ENCODE results near the gene SGMS2.

The SGMS2 gene

GRCh38 chr4:107835406-107835805, 10.7 kb downstream of the SGMS2 start:
- TF ChIP-seq HDGF (IDR thresholded peaks at IDR 0.05; ENCODE audit: borderline replicate concordance) (no peak), L3MBTL2 (conservative IDR thresholded peaks at IDR 0.05) (no peak), TARDBP (IDR thresholded peaks at IDR 0.05) (no peak), ELF4 (IDR thresholded peaks at IDR 0.05) (no peak), ZNF384 (IDR thresholded peaks at IDR 0.05) (no peak), SP1 (IDR thresholded peaks at IDR 0.05) (no peak)
- TF ChIP-seq, protein P1, sequence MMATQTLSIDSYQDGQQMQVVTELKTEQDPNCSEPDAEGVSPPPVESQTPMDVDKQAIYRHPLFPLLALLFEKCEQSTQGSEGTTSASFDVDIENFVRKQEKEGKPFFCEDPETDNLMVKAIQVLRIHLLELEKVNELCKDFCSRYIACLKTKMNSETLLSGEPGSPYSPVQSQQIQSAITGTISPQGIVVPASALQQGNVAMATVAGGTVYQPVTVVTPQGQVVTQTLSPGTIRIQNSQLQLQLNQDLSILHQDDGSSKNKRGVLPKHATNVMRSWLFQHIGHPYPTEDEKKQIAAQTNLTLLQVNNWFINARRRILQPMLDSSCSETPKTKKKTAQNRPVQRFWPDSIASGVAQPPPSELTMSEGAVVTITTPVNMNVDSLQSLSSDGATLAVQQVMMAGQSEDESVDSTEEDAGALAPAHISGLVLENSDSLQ (IDR thresholded peaks at IDR 0.05): no peak
- POLR2A ChIA-PET: no interaction called here
- CTCF ChIA-PET: interaction anchor here (0.6 kb wide), 1 partner anchor 1691 kb away, joined by 3 read pairs; no protein-coding TSS in a partner anchor
- no peak for DNase-seq (ENCODE audit: extremely low spot score)

DNA sequence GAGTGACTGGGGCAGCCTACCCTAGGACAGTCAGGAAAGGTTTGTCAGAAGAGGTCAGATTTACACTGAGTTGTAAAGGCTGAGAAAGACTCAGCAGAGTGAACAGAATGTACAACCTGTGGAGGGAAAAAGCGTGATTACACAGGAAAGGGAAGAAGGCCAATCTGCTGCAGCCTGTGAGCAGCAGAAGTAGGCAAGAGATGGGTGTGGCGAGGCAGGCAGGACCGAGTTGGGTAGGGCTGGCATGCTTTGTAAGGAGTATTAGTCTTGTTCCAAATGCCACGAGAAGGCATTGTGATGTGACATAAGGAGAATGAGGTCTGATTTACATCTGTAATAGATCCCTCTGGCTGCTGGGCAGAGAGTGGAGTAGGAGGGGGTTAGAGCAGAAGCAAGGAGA, 12.6 kb downstream of the SGMS2 start:
- CTCF ChIA-PET: no interaction called here
- POLR2A ChIA-PET: no interaction called here
- TF ChIP-seq, protein P1 (IDR thresholded peaks at IDR 0.05): no peak
- TF ChIP-seq LEF1 (IDR thresholded peaks at IDR 0.05; ENCODE audit: borderline replicate concordance): no peak
- TF ChIP-seq ZNF384 (IDR thresholded peaks at IDR 0.05): no peak
- no peak for TF ChIP-seq FOXA1 (IDR thresholded peaks at IDR 0.05)
- no peak for TF ChIP-seq NFRKB (IDR thresholded peaks at IDR 0.05)
- TF ChIP-seq ARNT (IDR thresholded peaks at IDR 0.05): no peak
- TF ChIP-seq TARDBP (IDR thresholded peaks at IDR 0.05): no peak
- TF ChIP-seq SP1 (IDR thresholded peaks at IDR 0.05): no peak
- no peak for DNase-seq (ENCODE audit: extremely low spot score)

DNA sequence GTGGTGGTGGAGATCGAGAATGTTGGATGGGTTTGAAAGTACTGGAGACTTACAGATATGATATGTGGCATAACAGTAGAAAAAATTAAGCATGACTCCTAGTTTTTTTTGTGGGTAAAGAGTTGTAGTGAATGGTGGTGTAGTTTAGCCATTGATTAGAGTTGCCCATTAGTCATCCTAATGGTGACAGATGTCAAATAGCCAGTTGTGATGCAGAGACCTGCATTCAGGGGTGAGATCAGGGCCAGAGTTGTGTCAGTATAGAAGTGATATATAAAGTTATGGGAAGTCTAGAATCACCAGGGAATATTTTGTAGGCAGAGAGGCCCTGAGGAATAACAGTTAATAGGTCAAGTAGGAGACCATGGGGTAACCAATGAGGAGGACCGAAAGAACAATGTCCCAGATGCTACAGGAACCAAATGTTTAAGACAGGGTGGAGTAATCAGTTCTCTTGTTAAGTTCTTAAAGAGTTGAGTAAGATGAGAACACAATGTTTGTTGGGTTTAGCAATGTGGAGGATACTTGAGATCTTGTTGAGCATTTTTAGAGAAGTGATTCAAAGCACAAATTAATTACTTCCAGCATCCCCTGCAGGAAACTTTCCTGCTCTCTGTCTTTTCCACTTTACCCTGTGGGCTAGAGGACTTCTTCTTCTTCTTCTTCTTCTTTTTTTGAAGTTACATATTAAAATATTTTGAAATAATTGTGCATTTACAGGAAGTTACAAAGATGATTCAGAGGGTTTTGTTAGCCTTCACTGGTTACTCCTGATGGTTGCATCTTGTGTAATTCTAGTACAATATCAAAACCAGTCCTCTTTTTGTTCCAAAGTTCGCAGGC, 13.3 kb downstream of the SGMS2 start:
- ChIA-PET POLR2A (no interaction called here), CTCF (no interaction called here)
- DNase-seq (ENCODE audit: extremely low spot score): no peak
- TF ChIP-seq FOXK2 (IDR thresholded peaks at IDR 0.05) (no peak), CTBP1 (IDR thresholded peaks at IDR 0.05; ENCODE audit: borderline replicate concordance) (no peak)

- POLR2A ChIA-PET: no interaction called here
- TF ChIP-seq FOXA1 (IDR thresholded peaks at IDR 0.05) (no peak), NFRKB (IDR thresholded peaks at IDR 0.05) (no peak), ELF4 (IDR thresholded peaks at IDR 0.05) (no peak), ARNT (IDR thresholded peaks at IDR 0.05) (no peak), SP1 (IDR thresholded peaks at IDR 0.05) (no peak), FOXM1 (IDR thresholded peaks at IDR 0.05; ENCODE audit: borderline replicate concordance) (no peak), HDGF (IDR thresholded peaks at IDR 0.05; ENCODE audit: borderline replicate concordance) (no peak), SUZ12 (IDR thresholded peaks at IDR 0.05) (no peak), LEF1 (IDR thresholded peaks at IDR 0.05; ENCODE audit: borderline replicate concordance) (no peak)
- TF ChIP-seq, protein P1 (IDR thresholded peaks at IDR 0.05): no peak
- CTCF ChIA-PET: no interaction called here
- no peak for DNase-seq (ENCODE audit: extremely low spot score)
Measured at GRCh38 chr4:107838861-107839565, 14.3 kb downstream of the SGMS2 start.

GRCh38 chr4:107843391-107843790, 18.7 kb downstream of the SGMS2 start:
- DNase-seq (ENCODE audit: extremely low spot score): no peak
- TF ChIP-seq FOXM1 (IDR thresholded peaks at IDR 0.05; ENCODE audit: borderline replicate concordance) (no peak), NFRKB (IDR thresholded peaks at IDR 0.05) (no peak), HDGF (IDR thresholded peaks at IDR 0.05; ENCODE audit: borderline replicate concordance) (no peak), SP1 (IDR thresholded peaks at IDR 0.05) (no peak), SUZ12 (IDR thresholded peaks at IDR 0.05) (no peak), LEF1 (IDR thresholded peaks at IDR 0.05; ENCODE audit: borderline replicate concordance) (no peak), ELF4 (IDR thresholded peaks at IDR 0.05) (no peak), BHLHE40 (IDR thresholded peaks at IDR 0.05; ENCODE audit: borderline replicate concordance) (no peak), FOXA1 (IDR thresholded peaks at IDR 0.05) (no peak), ZNF384 (IDR thresholded peaks at IDR 0.05) (no peak), FOXK2 (IDR thresholded peaks at IDR 0.05) (no peak), CTBP1 (IDR thresholded peaks at IDR 0.05; ENCODE audit: borderline replicate concordance) (no peak)
- TF ChIP-seq, protein P1 (IDR thresholded peaks at IDR 0.05): no peak
- POLR2A ChIA-PET: no interaction called here
- CTCF ChIA-PET: no interaction called here

GRCh38 chr4:107845681-107846080, 20.9 kb downstream of the SGMS2 start:
- TF ChIP-seq SUZ12 (IDR thresholded peaks at IDR 0.05) (no peak), BHLHE40 (IDR thresholded peaks at IDR 0.05; ENCODE audit: borderline replicate concordance) (no peak), ELF4 (IDR thresholded peaks at IDR 0.05) (no peak)
- TF ChIP-seq, protein P1 (IDR thresholded peaks at IDR 0.05): no peak
- CTCF ChIA-PET: no interaction called here
- POLR2A ChIA-PET: no interaction called here
- DNase-seq (ENCODE audit: extremely low spot score): no peak

All from HEK293T (cell line).